ENCODE results near the gene SORL1. TPM values are rescaled to one million over a fixed set of nuclear protein-coding genes. Genes with fewer than 3 reads are reported as not detected.

Gene SORL1
- total RNA-seq, 4 donors from 2014 or later, result 12.1 to 42.8 (median 21.0) TPM

GRCh38 chr11:121543836-121544380 lies 91.8 kb downstream of the SORL1 start:
- 92% methylated on average over 6 of the region's 6 CpGs for WGBS
- peaks cover 3% of the 10 kb centered on the region for H3K36me3 ChIP-seq
- no peak for DNase-seq (ENCODE audit: low spot score in 2 of 2)

DNA sequence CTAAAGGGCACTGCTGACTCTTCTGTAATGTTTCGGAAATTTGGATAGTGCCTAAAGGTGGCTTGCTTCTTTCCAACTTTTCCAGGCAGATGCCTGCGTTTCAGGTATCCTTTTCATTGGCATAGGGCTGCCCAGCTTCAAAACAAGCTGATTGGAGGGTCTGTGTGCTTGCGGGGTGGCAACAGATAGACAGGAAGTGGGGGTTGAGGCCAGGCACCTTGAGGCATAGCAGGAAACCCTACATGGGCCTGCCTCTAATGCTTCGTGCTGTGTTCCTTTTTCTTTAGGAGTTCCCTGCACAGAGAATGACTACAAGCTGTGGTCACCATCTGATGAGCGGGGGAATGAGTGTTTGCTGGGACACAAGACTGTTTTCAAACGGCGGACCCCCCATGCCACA lies 92.8 kb downstream of the SORL1 start:
- WGBS, result 90% methylated on average over 2 of the region's 7 CpGs
- TF ChIP-seq POLR2A (IDR thresholded peaks at IDR 0.05) (no peak), EP300 (IDR thresholded peaks at IDR 0.05) (no peak), CTCF (IDR thresholded peaks at IDR 0.05) (no peak), POLR2AphosphoS5 (IDR thresholded peaks at IDR 0.05) (no peak)
- Histone ChIP-seq H3K36me3 (peaks cover 3% of the 10 kb centered on the region), H3K9me3 (no peaks in the 10 kb centered on the region), H3K27me3 (no peaks in the 10 kb centered on the region), H3K4me3 (no peak overlapping the region), H3K4me1 (no peaks in the 10 kb centered on the region), H3K27ac (no peak overlapping the region)
- no peak for DNase-seq (ENCODE audit: low spot score in 2 of 2)

More at GRCh38 chr11:121543836-121544380, 91.8 kb downstream of the SORL1 start:
- Histone ChIP-seq H3K4me1 (no peaks in the 10 kb centered on the region), H3K4me3 (no peak overlapping the region), H3K27me3 (no peaks in the 10 kb centered on the region), H3K9me3 (no peaks in the 10 kb centered on the region), H3K27ac (no peak overlapping the region)
- TF ChIP-seq EP300 (IDR thresholded peaks at IDR 0.05) (no peak), POLR2A (IDR thresholded peaks at IDR 0.05) (no peak), POLR2AphosphoS5 (IDR thresholded peaks at IDR 0.05) (no peak), CTCF (IDR thresholded peaks at IDR 0.05) (no peak)

GRCh38 chr11:121547574-121547973 lies 95.5 kb downstream of the SORL1 start:
- 80% methylated on average over 3 of the region's 3 CpGs for WGBS
- DNase-seq (ENCODE audit: low spot score in 2 of 2), result no peak
- TF ChIP-seq CTCF (IDR thresholded peaks at IDR 0.05) (no peak), POLR2A (IDR thresholded peaks at IDR 0.05) (no peak), POLR2AphosphoS5 (IDR thresholded peaks at IDR 0.05) (no peak), EP300 (IDR thresholded peaks at IDR 0.05) (no peak)
- Histone ChIP-seq H3K27ac (no peak overlapping the region), H3K4me3 (no peak overlapping the region), H3K9me3 (no peaks in the 10 kb centered on the region), H3K27me3 (no peaks in the 10 kb centered on the region), H3K36me3 (peaks cover 3% of the 10 kb centered on the region), H3K4me1 (peaks cover 6% of the 10 kb centered on the region)

DNA sequence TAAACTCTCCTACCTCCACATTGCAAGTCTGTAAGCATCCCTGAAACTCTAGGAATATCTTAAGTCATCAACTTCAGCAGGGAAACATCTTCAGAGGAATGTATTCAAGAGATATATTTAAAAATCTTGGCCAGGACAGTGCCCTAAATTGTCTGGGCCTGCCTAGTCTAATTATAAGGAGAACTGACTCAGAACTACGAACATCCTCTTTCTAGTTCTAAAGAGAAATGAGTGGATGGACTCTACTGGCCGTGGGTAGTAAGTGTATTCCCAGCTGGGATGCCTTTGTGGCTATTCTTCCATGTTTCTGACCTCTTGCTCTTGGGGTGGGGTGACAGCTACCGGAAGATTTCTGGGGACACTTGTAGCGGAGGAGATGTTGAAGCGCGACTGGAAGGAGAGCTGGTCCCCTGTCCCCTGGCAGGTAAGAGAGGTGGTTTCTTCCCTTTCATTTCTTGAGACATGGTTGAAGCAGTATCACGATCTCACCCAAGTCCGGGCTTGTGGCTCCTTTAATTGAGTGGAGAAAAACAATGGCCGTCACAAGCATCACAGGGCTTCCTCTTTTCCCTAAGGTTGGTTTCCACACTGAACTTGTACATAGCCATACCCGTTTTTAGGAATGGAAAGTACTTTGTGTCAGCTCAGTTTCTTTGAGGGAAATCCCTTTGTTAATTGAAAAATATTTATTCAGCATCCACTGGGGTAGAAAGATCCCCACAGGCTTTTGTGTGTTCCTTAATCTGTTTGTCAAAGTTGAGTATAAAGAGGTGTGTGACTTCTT lies 98.3 kb downstream of the SORL1 start:
- Histone ChIP-seq H3K4me3 (no peak overlapping the region), H3K9me3 (no peaks in the 10 kb centered on the region), H3K36me3 (peaks cover 3% of the 10 kb centered on the region), H3K27me3 (no peaks in the 10 kb centered on the region), H3K4me1 (peaks cover 6% of the 10 kb centered on the region), H3K27ac (no peak overlapping the region)
- WGBS, result 68% methylated on average over 10 of the region's 10 CpGs
- TF ChIP-seq CTCF (IDR thresholded peaks at IDR 0.05), result no peak
- no peak for TF ChIP-seq POLR2A (IDR thresholded peaks at IDR 0.05)
- TF ChIP-seq POLR2AphosphoS5 (IDR thresholded peaks at IDR 0.05), result no peak
- TF ChIP-seq EP300 (IDR thresholded peaks at IDR 0.05), result no peak
- no peak for DNase-seq (ENCODE audit: low spot score in 2 of 2)

- Histone ChIP-seq H3K4me1 (peaks cover 6% of the 10 kb centered on the region), H3K36me3 (peaks cover 3% of the 10 kb centered on the region), H3K27ac (no peak overlapping the region), H3K9me3 (no peaks in the 10 kb centered on the region), H3K27me3 (no peaks in the 10 kb centered on the region), H3K4me3 (no peak overlapping the region)
- 87% methylated on average over 5 of the region's 5 CpGs for WGBS
- TF ChIP-seq CTCF (IDR thresholded peaks at IDR 0.05), result no peak
- TF ChIP-seq POLR2A (IDR thresholded peaks at IDR 0.05), result no peak
- TF ChIP-seq EP300 (IDR thresholded peaks at IDR 0.05), result no peak
- TF ChIP-seq POLR2AphosphoS5 (IDR thresholded peaks at IDR 0.05), result no peak
- DNase-seq (ENCODE audit: low spot score in 2 of 2), result no peak
Observed at GRCh38 chr11:121551463-121551862, 99.3 kb downstream of the SORL1 start.

All from suprapubic skin (tissue), 4 donors.